ENCODE data around the gene PHKA1. TPM values are rescaled to one million over a fixed set of nuclear protein-coding genes. Genes with fewer than 3 reads are reported as not detected.
"Not testable (repeated sequence)": the region's sequence is repeated elsewhere in the genome, so short reads cannot be mapped to it uniquely, and the experiment has no call there.

PHKA1 gene
- total RNA-seq, 3 donors from 2014 or later: 3.8 to 8.7 (median 4.0) TPM

GRCh38 chrX:72609313-72609712 is 104.8 kb downstream of the PHKA1 start:
- no peak for DNase-seq
- no peaks in the 10 kb centered on the region for H3K9me3 ChIP-seq
- peak; percentile 48 for ATAC-seq

GRCh38 chrX:72604705-72605104 is 109.4 kb downstream of the PHKA1 start:
- DNase-seq (no peak), ATAC-seq (no peak)
- H3K36me3 ChIP-seq (ENCODE audit: low read depth): no peaks in the 10 kb centered on the region
- intact Hi-C loops (cut with DNase I, micrococcal nuclease): no loop called here
- H3K4me1 ChIP-seq (ENCODE audit: low read depth): no peaks in the 10 kb centered on the region
- no peaks in the 10 kb centered on the region for H3K9me3 ChIP-seq
- no peak for TF ChIP-seq CTCF (IDR thresholded peaks at IDR 0.05)
- H3K4me3 ChIP-seq: no peak overlapping the region

More at GRCh38 chrX:72609313-72609712, 104.8 kb downstream of the PHKA1 start:
- intact Hi-C loops (cut with DNase I, micrococcal nuclease): no loop called here
- no peak for TF ChIP-seq CTCF (IDR thresholded peaks at IDR 0.05)
- no peaks in the 10 kb centered on the region for H3K4me1 ChIP-seq (ENCODE audit: low read depth)
- no peak overlapping the region for H3K4me3 ChIP-seq
- no peaks in the 10 kb centered on the region for H3K36me3 ChIP-seq (ENCODE audit: low read depth)

- no peaks in the 10 kb centered on the region for H3K36me3 ChIP-seq (ENCODE audit: low read depth)
- no peaks in the 10 kb centered on the region for H3K9me3 ChIP-seq
- TF ChIP-seq CTCF (IDR thresholded peaks at IDR 0.05): no peak
- H3K4me3 ChIP-seq: no peak overlapping the region
- DNase-seq: no peak
- intact Hi-C loops (cut with DNase I, micrococcal nuclease): no loop called here
- no peaks in the 10 kb centered on the region for H3K4me1 ChIP-seq (ENCODE audit: low read depth)
- no peak for ATAC-seq
Observed at GRCh38 chrX:72604112-72604511, 110.0 kb downstream of the PHKA1 start.

- H3K9me3 ChIP-seq; DNase-seq; ATAC-seq; H3K4me3 ChIP-seq; H3K36me3 ChIP-seq (ENCODE audit: low read depth); intact Hi-C loops (cut with DNase I, micrococcal nuclease); H3K4me1 ChIP-seq (ENCODE audit: low read depth): not testable (repeated sequence)
Observed at GRCh38 chrX:72591038-72591437, 123.1 kb downstream of the PHKA1 start.

- intact Hi-C loops (cut with DNase I, micrococcal nuclease): no loop called here
- no peak for TF ChIP-seq CTCF (IDR thresholded peaks at IDR 0.05)
- Histone ChIP-seq H3K36me3 (ENCODE audit: low read depth) (no peaks in the 10 kb centered on the region), H3K4me3 (no peak overlapping the region), H3K9me3 (no peaks in the 10 kb centered on the region), H3K4me1 (ENCODE audit: low read depth) (no peaks in the 10 kb centered on the region)
- no peak for DNase-seq
- ATAC-seq: no peak
Observed at GRCh38 chrX:72584163-72584562, 129.9 kb downstream of the PHKA1 start.

- DNase-seq (no peak), ATAC-seq (no peak)
- Histone ChIP-seq H3K36me3 (ENCODE audit: low read depth) (no peaks in the 10 kb centered on the region), H3K9me3 (no peaks in the 10 kb centered on the region), H3K4me1 (ENCODE audit: low read depth) (no peaks in the 10 kb centered on the region), H3K4me3 (no peak overlapping the region)
- intact Hi-C loops (cut with DNase I, micrococcal nuclease): no loop called here
- no peak for TF ChIP-seq CTCF (IDR thresholded peaks at IDR 0.05)
Observed at GRCh38 chrX:72576141-72576894, 137.8 kb downstream of the PHKA1 start.

Measured in mucosa of descending colon (tissue), 3 donors.